C4-2B (cell line): ENCODE measurements around the gene PCDHB9.
"Not testable (repeated sequence)": the region's sequence is repeated elsewhere in the genome, so short reads cannot be mapped to it uniquely, and the experiment has no call there.

ENCODE experiments used
- CTCF ChIP-seq: fragments of 450-650 bp; conservative IDR thresholded peaks from 2 replicates; pipeline ENCODE4 v1.5.1; 2017; ENCODE audit warnings: mild to moderate bottlenecking
- ZFX ChIP-seq: fragments of 450-650 bp; IDR thresholded peaks from 2 replicates; pipeline ENCODE4 v1.6.1; 2017

- not testable (repeated sequence) for TF ChIP-seq CTCF, ZFX
Observed at GRCh38 chr5:141188682-141189081, 1.7 kb downstream of the PCDHB9 start.
